ENCODE measurements around the gene DEFB131B.
"Not testable (repeated sequence)": the region's sequence is repeated elsewhere in the genome, so short reads cannot be mapped to it uniquely, and the experiment has no call there.

The DEFB131B gene

GRCh38 chr11:71878059-71878458, at the start of gene DEFB131B:
Gene DEFB131B, plus strand, starts transcription at chr11:71878453. Its CDS starts 0 bp downstream, at chr11:71878453.
- DNase-seq = not testable (repeated sequence)

- not testable (repeated sequence) for DNase-seq
These were observed 49.0 kb upstream of the DEFB131B start for GRCh38 chr11:71829247-71829646.

GRCh38 chr11:71829686-71830085, 48.6 kb upstream of the DEFB131B start:
- DNase-seq = not testable (repeated sequence)

- not testable (repeated sequence) for DNase-seq
These were observed 45.4 kb upstream of the DEFB131B start, which contains the start of gene DEFB108B for GRCh38 chr11:71832811-71833210. Gene DEFB108B, plus strand, starts transcription at chr11:71833200. Its CDS starts 0 bp downstream, at chr11:71833200.

- not testable (repeated sequence) for DNase-seq
These were observed 35.5 kb upstream of the DEFB131B start for GRCh38 chr11:71842720-71843119.

DNA sequence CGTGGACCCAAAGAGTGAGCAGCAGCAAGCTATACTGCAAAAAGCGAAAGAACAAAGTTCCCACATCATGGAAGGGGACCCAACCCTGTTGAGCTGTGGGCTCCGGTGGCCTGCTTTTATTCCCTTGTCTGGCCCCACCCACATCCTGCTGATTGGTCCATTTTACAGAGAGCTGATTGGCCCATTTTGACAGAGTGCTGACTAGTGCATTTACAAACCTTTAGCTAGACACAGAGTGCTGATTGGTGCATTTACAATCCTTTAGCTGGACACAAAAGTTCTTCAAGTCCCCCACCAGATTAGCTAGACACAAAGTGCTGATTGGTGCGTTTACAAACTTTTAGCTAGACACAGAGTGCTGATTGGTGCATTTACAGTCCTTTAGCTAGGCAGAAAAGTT, 34.9 kb upstream of the DEFB131B start:
- not testable (repeated sequence) for DNase-seq

- DNase-seq = no peak
These were observed 34.4 kb upstream of the DEFB131B start for GRCh38 chr11:71843858-71844257.

GRCh38 chr11:71853895-71854294, 24.4 kb upstream of the DEFB131B start:
- DNase-seq = not testable (repeated sequence)

DNA sequence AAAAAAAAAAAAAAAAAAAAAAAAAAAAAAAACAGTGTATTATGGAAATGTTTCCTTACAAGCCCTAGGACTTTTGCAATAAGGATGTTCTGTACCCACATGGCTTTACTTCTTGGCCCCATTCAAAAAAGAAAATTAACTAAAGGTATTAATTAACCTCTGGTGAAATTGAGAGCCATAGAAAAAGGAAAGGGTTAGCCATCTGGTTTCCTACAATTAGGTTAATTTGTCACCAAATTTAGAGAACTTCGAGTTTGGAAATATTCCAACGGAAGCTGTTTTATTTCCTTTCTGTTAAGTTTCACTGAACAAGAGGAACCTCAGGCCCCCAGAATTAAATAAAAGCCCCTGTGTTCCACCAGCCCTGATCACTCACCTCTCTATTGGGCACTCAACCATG, 22.4 kb upstream of the DEFB131B start:
- not testable (repeated sequence) for DNase-seq

DNA sequence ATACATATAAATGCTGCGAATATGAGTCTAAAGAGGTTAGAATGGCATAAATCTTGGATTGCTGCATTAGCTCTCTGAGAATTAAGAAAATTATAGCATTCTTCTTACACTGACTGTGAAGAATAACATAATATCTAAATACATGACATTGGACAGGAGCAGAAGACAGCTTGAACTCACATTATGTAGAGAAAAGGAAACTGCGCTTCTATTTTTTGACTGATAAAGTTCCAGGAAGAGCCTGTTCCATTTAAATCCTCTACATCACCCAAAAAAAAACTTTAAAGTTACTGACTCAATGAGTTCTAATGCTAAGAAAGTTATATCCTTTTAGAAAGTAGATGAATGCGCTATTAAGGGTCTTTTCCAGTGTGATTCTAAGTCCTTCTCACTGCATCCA, 17.4 kb upstream of the DEFB131B start:
- not testable (repeated sequence) for DNase-seq

GRCh38 chr11:71863978-71864627, 14.2 kb upstream of the DEFB131B start:
- not testable (repeated sequence) for DNase-seq

DNA sequence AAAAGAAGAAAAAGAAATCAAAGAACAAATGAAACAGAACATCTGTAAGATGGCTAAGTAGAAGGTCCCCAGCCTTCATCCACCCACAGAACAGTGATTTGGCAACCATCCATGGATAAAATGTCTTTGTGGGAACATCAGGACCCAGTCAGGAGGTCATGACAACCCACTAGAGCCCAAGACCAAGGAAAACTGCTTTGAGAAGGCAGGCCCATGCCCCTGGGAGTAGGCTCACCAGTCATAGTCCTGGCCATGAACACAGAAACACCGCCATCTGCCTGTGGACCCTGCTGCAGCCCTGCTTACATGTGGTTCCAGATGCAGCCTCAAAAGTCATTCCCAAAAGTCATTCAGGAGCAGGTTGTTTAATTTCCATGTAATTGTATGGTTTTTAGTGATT, 11.0 kb upstream of the DEFB131B start:
- not testable (repeated sequence) for DNase-seq

DNA sequence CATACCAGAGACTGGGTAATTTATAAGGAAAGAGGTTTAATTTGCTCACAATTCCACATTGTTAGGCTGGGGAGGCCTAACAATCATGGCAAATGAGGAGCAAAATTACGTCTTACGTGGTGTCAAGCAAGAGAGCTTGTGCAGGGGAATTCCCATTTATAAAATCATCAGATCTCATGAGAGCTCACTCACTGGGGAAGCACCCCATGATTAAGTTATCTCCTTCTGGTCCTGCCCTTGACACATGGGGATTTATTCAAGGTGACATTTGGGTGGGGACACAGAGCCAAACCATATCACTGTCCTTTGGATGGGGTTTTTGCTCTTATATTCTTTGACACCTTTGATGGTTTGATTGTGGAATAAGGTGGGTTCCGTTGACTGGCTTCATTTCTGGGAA, 8.3 kb upstream of the DEFB131B start:
- not testable (repeated sequence) for DNase-seq

GRCh38 chr11:71870661-71871060, 7.6 kb upstream of the DEFB131B start:
- DNase-seq = not testable (repeated sequence)

GRCh38 chr11:71876262-71876661, 2.0 kb upstream of the DEFB131B start:
- not testable (repeated sequence) for DNase-seq

DNA sequence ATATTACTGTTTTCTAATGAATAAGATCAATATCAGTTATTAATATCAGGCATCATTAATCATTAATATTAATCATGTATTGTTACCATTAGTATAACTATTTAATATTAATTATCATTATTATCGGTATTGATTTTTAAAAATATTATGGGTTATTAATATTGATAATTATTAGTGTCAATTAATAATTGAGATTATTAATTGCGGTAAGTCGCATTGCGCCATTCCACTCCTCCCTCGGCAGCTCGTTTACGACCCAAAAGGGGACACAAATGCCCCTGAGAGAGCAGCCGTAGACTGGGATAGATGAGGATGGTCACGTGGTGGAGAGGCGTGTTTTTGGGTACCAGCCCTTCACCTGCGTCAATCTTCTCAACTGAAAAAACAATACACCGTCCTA, 7.6 kb downstream of the DEFB131B start:
- DNase-seq = not testable (repeated sequence)

DNA sequence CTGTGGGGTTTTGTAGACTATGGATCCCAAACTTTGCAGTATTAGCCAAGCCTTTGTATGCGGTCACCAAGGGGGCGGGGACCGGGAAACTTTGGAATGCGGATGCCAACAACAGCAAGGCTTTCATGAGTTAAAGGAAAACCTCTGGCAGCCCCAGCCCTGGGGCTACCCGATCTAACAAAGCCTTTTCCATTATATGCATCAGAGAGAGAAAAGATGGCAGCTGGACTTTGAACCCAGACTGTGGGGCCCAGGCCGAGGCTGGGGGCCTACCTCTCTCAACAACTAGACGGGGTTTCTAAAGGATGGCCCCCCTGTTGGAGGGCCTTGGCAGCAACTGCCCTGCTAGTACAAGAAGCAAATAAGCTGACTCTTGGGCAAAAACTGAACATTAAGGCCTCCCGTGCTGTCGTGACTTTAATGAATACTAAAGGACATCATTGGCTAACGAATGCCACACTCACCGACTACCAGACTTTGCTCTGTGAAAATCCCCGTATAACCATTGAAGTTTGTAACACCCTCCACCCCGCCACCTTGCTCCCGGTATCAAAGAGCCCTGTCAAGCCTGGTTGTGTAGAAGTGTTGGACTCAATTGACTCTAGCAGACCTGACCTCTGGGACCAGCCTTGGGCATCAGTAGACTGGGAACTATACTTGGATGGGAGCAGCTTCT, 10.2 kb downstream of the DEFB131B start:
- DNase-seq = not testable (repeated sequence)

GRCh38 chr11:71889181-71889872, 11.1 kb downstream of the DEFB131B start:
- not testable (repeated sequence) for DNase-seq

DNA sequence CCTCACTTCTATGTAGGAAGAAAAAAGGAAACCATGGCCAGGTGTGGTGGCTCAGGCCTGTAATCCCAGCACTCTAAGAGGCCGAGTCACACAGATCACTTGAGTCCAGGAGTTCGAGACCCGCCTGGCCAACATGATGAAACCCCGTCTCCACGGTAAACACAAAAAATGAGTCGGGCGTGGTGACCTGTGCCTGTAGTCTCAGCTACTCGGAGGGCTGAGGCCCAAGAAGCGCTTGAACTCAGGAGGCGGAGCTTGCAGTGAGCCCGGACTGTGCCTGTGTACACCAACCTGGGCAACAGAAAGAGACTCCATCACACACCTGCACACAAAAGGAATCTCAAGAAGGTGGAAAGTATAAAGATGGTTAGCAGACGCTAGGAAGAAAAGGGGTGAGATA, 17.7 kb downstream of the DEFB131B start:
- no peak for DNase-seq

GRCh38 chr11:71901137-71901536, 22.9 kb downstream of the DEFB131B start:
- not testable (repeated sequence) for DNase-seq

- DNase-seq = no peak
These were observed 30.0 kb downstream of the DEFB131B start for GRCh38 chr11:71908218-71908617.

- DNase-seq = not testable (repeated sequence)
These were observed 32.5 kb downstream of the DEFB131B start for GRCh38 chr11:71910775-71911174.

DNA sequence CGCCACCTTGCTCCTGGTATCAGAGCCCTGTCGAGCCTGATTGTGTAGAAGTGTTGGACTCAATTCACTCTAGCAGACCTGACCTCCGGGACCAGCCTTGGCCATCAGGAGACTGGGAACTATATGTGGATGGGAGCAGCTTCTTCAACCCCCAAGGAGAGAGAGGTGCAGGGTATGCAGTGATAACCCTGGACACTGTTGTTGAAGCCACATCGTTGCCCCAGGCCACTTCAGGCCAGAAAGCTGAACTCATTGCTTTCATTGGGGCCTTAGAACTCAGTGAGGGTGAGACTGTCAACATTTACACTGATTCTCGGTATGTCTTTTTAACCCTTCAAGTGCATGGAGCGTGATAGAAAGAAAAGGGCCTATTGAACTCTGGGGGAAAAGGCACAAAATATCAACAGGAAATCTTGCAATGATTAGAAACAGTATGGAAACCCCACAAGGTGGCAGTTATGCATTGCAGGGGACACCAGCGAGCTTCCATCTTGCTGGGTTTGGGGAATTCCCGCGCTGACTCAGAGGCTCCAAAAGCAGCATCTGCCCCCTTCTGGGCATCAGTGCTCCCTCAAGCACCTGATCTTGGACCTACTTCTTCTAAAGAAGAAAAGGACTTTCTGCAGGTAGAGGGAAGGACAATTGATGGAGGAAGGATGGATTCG, 33.2 kb downstream of the DEFB131B start:
- peak; percentile 35 to 51 for DNase-seq

Measured in activated CD4-positive, alpha-beta T cell treated with anti-CD3 and anti-CD28 coated beads for 4 hours (primary cell).